ENCODE measurements around the gene ATP6V1A. TPM values are rescaled to one million over a fixed set of nuclear protein-coding genes. Genes with fewer than 3 reads are reported as not detected.
"Not testable (repeated sequence)": the region's sequence is repeated elsewhere in the genome, so short reads cannot be mapped to it uniquely, and the experiment has no call there.

The ATP6V1A gene
- total RNA-seq, 2 donors from 2014 or later: 30.7 to 31.3 TPM

GRCh38 chr3:113844622-113845222 is 97.9 kb downstream of the ATP6V1A start:
- no peaks in the 10 kb centered on the region for H3K36me3 Mint-ChIP-seq (ENCODE audit: insufficient read depth in 2 of 2)

GRCh38 chr3:113847247-113847646 is 100.4 kb downstream of the ATP6V1A start:
- no peaks in the 10 kb centered on the region for H3K27me3 Mint-ChIP-seq (ENCODE audit: low read depth)
- no peak overlapping the region for H3K27ac Mint-ChIP-seq
- no peaks in the 10 kb centered on the region for H3K4me1 Mint-ChIP-seq (ENCODE audit: low read depth)
- no peak for DNase-seq
- no peaks in the 10 kb centered on the region for H3K36me3 Mint-ChIP-seq (ENCODE audit: insufficient read depth in 2 of 2)
- no peak for ATAC-seq (replicated peaks in 1 of 2)
- no peaks in the 10 kb centered on the region for H3K9me3 Mint-ChIP-seq
- H3K4me3 Mint-ChIP-seq: no peak overlapping the region

More at GRCh38 chr3:113844622-113845222, 97.9 kb downstream of the ATP6V1A start:
- ATAC-seq (replicated peaks in 1 of 2) (no peak), DNase-seq (no peak)
- no peak overlapping the region for H3K27ac Mint-ChIP-seq
- no peaks in the 10 kb centered on the region for H3K4me1 Mint-ChIP-seq (ENCODE audit: low read depth)
- H3K4me3 Mint-ChIP-seq: no peak overlapping the region
- no peaks in the 10 kb centered on the region for H3K9me3 Mint-ChIP-seq
- no peaks in the 10 kb centered on the region for H3K27me3 Mint-ChIP-seq (ENCODE audit: low read depth)

- Mint-ChIP-seq H3K27me3 (ENCODE audit: low read depth) (no peaks in the 10 kb centered on the region), H3K36me3 (ENCODE audit: insufficient read depth in 2 of 2) (no peaks in the 10 kb centered on the region), H3K9me3 (no peaks in the 10 kb centered on the region), H3K4me1 (ENCODE audit: low read depth) (no peaks in the 10 kb centered on the region), H3K4me3 (no peak overlapping the region), H3K27ac (no peak overlapping the region)
- DNase-seq: no peak
- no peak for ATAC-seq (replicated peaks in 1 of 2)
These were observed 101.0 kb downstream of the ATP6V1A start for GRCh38 chr3:113847664-113848461.

GRCh38 chr3:113849071-113849470 is 102.2 kb downstream of the ATP6V1A start:
- not testable (repeated sequence) for DNase-seq; H3K4me1 Mint-ChIP-seq (ENCODE audit: low read depth); ATAC-seq (replicated peaks in 1 of 2); H3K4me3 Mint-ChIP-seq; H3K27me3 Mint-ChIP-seq (ENCODE audit: low read depth); H3K9me3 Mint-ChIP-seq; H3K36me3 Mint-ChIP-seq (ENCODE audit: insufficient read depth in 2 of 2); H3K27ac Mint-ChIP-seq

- not testable (repeated sequence) for H3K27ac Mint-ChIP-seq; H3K4me3 Mint-ChIP-seq; DNase-seq; H3K4me1 Mint-ChIP-seq (ENCODE audit: low read depth); H3K36me3 Mint-ChIP-seq (ENCODE audit: insufficient read depth in 2 of 2); H3K9me3 Mint-ChIP-seq; ATAC-seq (replicated peaks in 1 of 2); H3K27me3 Mint-ChIP-seq (ENCODE audit: low read depth)
These were observed 103.0 kb downstream of the ATP6V1A start for GRCh38 chr3:113849841-113850240.

- ATAC-seq (replicated peaks in 1 of 2); H3K36me3 Mint-ChIP-seq (ENCODE audit: insufficient read depth in 2 of 2); H3K27ac Mint-ChIP-seq; DNase-seq; H3K4me1 Mint-ChIP-seq (ENCODE audit: low read depth); H3K9me3 Mint-ChIP-seq; H3K27me3 Mint-ChIP-seq (ENCODE audit: low read depth); H3K4me3 Mint-ChIP-seq: not testable (repeated sequence)
These were observed 103.6 kb downstream of the ATP6V1A start for GRCh38 chr3:113850391-113850790.

GRCh38 chr3:113852506-113852905 is 105.7 kb downstream of the ATP6V1A start:
- DNase-seq (no peak), ATAC-seq (replicated peaks in 1 of 2) (no peak)
- Mint-ChIP-seq H3K9me3 (no peaks in the 10 kb centered on the region), H3K36me3 (ENCODE audit: insufficient read depth in 2 of 2) (no peaks in the 10 kb centered on the region), H3K4me1 (ENCODE audit: low read depth) (no peaks in the 10 kb centered on the region), H3K27ac (no peak overlapping the region), H3K4me3 (no peak overlapping the region), H3K27me3 (ENCODE audit: low read depth) (peaks cover 9% of the 10 kb centered on the region)

Other genes with a start within 250 kb of the ATP6V1A start
- gene SPICE1, start 231.9 kb upstream of the ATP6V1A start, total RNA-seq: 10 to 100 TPM; 15.1 to 21.6 TPM
- gene SIDT1, start 214.5 kb upstream of the ATP6V1A start, total RNA-seq: 10 to 100 TPM; 21.3 to 28.9 TPM
- 10 to 100 TPM; 16.8 to 18.2 TPM for gene USF3, start 50.4 kb upstream of the ATP6V1A start, total RNA-seq
- 100 to 1,000 TPM in 1 of 2 donors, 10 to 100 TPM in 1; 90.5 to 105 TPM for gene NAA50, start 786 bp upstream of the ATP6V1A start, total RNA-seq
- 1 to 10 TPM; 1.4 to 3.0 TPM for gene GRAMD1C, start 91.8 kb downstream of the ATP6V1A start, total RNA-seq
- 1 to 10 TPM; 3.6 to 4.5 TPM for gene ZDHHC23, start 201.0 kb downstream of the ATP6V1A start, total RNA-seq

All from activated T-cell treated with anti-CD3 and anti-CD28 coated beads, Interleukin-2, amount 50 U/mL, for 72 hours (primary cell).